Measurements from ENCODE around the gene METTL25B.
A peak's percentile ranks its signal among the peaks of the same experiment; 100 is the strongest.

METTL25B gene

GRCh38 chr1:156746406-156746727 is 18.1 kb downstream of the METTL25B start:
- Mint-ChIP-seq H3K4me1 (peaks cover 64% of the 10 kb centered on the region), H3K27me3 (no peaks in the 10 kb centered on the region), H3K4me3 (peak overlapping the region; percentile 92), H3K27ac (peak overlapping the region; percentile 94), H3K36me3 (ENCODE audit: low read depth) (peaks cover 53% of the 10 kb centered on the region), H3K9me3 (no peaks in the 10 kb centered on the region)
- ATAC-seq: no peak
- DNase-seq: no peak

- Mint-ChIP-seq H3K27me3 (no peaks in the 10 kb centered on the region), H3K4me3 (peak overlapping the region; percentile 92), H3K36me3 (ENCODE audit: low read depth) (peaks cover 48% of the 10 kb centered on the region), H3K4me1 (peaks cover 58% of the 10 kb centered on the region), H3K9me3 (no peaks in the 10 kb centered on the region), H3K27ac (peak overlapping the region; percentile 98)
- ATAC-seq: no peak
- DNase-seq: peak; percentile 75
These were observed 18.7 kb downstream of the METTL25B start for GRCh38 chr1:156746728-156747631.

- Mint-ChIP-seq H3K9me3 (no peaks in the 10 kb centered on the region), H3K36me3 (ENCODE audit: low read depth) (peaks cover 42% of the 10 kb centered on the region), H3K4me3 (peak overlapping the region; percentile 92), H3K27ac (peak overlapping the region; percentile 98), H3K4me1 (peaks cover 54% of the 10 kb centered on the region), H3K27me3 (no peaks in the 10 kb centered on the region)
- no peak for ATAC-seq
- DNase-seq: no peak
These were observed 19.7 kb downstream of the METTL25B start for GRCh38 chr1:156747742-156748669.

- Mint-ChIP-seq H3K4me3 (peak overlapping the region; percentile 92), H3K27me3 (no peaks in the 10 kb centered on the region), H3K27ac (peak overlapping the region; percentile 98), H3K36me3 (ENCODE audit: low read depth) (peaks cover 40% of the 10 kb centered on the region), H3K9me3 (no peaks in the 10 kb centered on the region), H3K4me1 (peaks cover 58% of the 10 kb centered on the region)
- DNase-seq (peak; percentile 40), ATAC-seq (no peak)
These were observed 20.6 kb downstream of the METTL25B start for GRCh38 chr1:156748670-156749418.

- Mint-ChIP-seq H3K36me3 (ENCODE audit: low read depth) (peaks cover 39% of the 10 kb centered on the region), H3K4me1 (peaks cover 58% of the 10 kb centered on the region), H3K9me3 (no peaks in the 10 kb centered on the region), H3K27me3 (no peaks in the 10 kb centered on the region), H3K27ac (peak overlapping the region; percentile 98), H3K4me3 (peak overlapping the region; percentile 92)
- DNase-seq (no peak), ATAC-seq (no peak)
These were observed 21.3 kb downstream of the METTL25B start for GRCh38 chr1:156749419-156750118.

GRCh38 chr1:156750191-156750672 is 22.0 kb downstream of the METTL25B start:
- DNase-seq (peak; percentile 68), ATAC-seq (peak; percentile 42)
- H3K27me3 Mint-ChIP-seq: no peaks in the 10 kb centered on the region
- H3K27ac Mint-ChIP-seq: peak overlapping the region; percentile 98
- H3K36me3 Mint-ChIP-seq (ENCODE audit: low read depth): peaks cover 36% of the 10 kb centered on the region
- peaks cover 58% of the 10 kb centered on the region for H3K4me1 Mint-ChIP-seq
- no peaks in the 10 kb centered on the region for H3K9me3 Mint-ChIP-seq
- peak overlapping the region; percentile 92 for H3K4me3 Mint-ChIP-seq

GRCh38 chr1:156750711-156751450 is 22.6 kb downstream of the METTL25B start:
- DNase-seq: peak; percentile 41
- H3K27me3 Mint-ChIP-seq: no peaks in the 10 kb centered on the region
- H3K4me1 Mint-ChIP-seq: peaks cover 59% of the 10 kb centered on the region
- H3K36me3 Mint-ChIP-seq (ENCODE audit: low read depth): peaks cover 29% of the 10 kb centered on the region
- H3K27ac Mint-ChIP-seq: peak overlapping the region; percentile 98
- ATAC-seq: peak; percentile 5
- H3K9me3 Mint-ChIP-seq: no peaks in the 10 kb centered on the region
- peak overlapping the region; percentile 92 for H3K4me3 Mint-ChIP-seq

- DNase-seq (no peak), ATAC-seq (no peak)
- Mint-ChIP-seq H3K27ac (peak within 1 kb of the TSS; percentile 98), H3K4me1 (peaks cover 54% of the 10 kb centered on the region), H3K4me3 (peak within 1 kb of the TSS; percentile 92), H3K36me3 (ENCODE audit: low read depth) (peaks cover 26% of the 10 kb centered on the region), H3K27me3 (no peaks in the 10 kb centered on the region), H3K9me3 (no peaks in the 10 kb centered on the region)
These were observed 23.1 kb downstream of the METTL25B start, which contains the start of gene HDGF for GRCh38 chr1:156751451-156751756. Gene HDGF (minus strand): TSS chr1:156751675. CDS start chr1:156751429, 246 bp downstream.

- Mint-ChIP-seq H3K4me3 (peak overlapping the region; percentile 92), H3K36me3 (ENCODE audit: low read depth) (peaks cover 26% of the 10 kb centered on the region), H3K4me1 (peaks cover 48% of the 10 kb centered on the region), H3K27ac (peak overlapping the region; percentile 91), H3K9me3 (no peaks in the 10 kb centered on the region), H3K27me3 (no peaks in the 10 kb centered on the region)
- ATAC-seq (peak; percentile 75), DNase-seq (peak; percentile 97)
These were observed 23.6 kb downstream of the METTL25B start for GRCh38 chr1:156751757-156752481.

GRCh38 chr1:156752843-156753482 is 24.7 kb downstream of the METTL25B start:
- Mint-ChIP-seq H3K9me3 (no peaks in the 10 kb centered on the region), H3K27ac (peak overlapping the region; percentile 70), H3K4me1 (peaks cover 40% of the 10 kb centered on the region), H3K27me3 (no peaks in the 10 kb centered on the region), H3K4me3 (peak overlapping the region; percentile 92), H3K36me3 (ENCODE audit: low read depth) (peaks cover 21% of the 10 kb centered on the region)
- DNase-seq (no peak), ATAC-seq (no peak)

GRCh38 chr1:156754219-156754618 is 25.9 kb downstream of the METTL25B start:
- Mint-ChIP-seq H3K27ac (no peak overlapping the region), H3K4me1 (peaks cover 28% of the 10 kb centered on the region)

GRCh38 chr1:156755527-156755950 is 27.3 kb downstream of the METTL25B start:
- ATAC-seq (no peak), DNase-seq (no peak)
- Mint-ChIP-seq H3K36me3 (ENCODE audit: low read depth) (peaks cover 2% of the 10 kb centered on the region), H3K27ac (no peak overlapping the region), H3K4me1 (peaks cover 18% of the 10 kb centered on the region), H3K4me3 (no peak overlapping the region), H3K9me3 (no peaks in the 10 kb centered on the region), H3K27me3 (no peaks in the 10 kb centered on the region)

More at GRCh38 chr1:156754219-156754618, 25.9 kb downstream of the METTL25B start:
- Mint-ChIP-seq H3K36me3 (ENCODE audit: low read depth) (peaks cover 13% of the 10 kb centered on the region), H3K4me3 (no peak overlapping the region), H3K27me3 (no peaks in the 10 kb centered on the region), H3K9me3 (no peaks in the 10 kb centered on the region)
- DNase-seq: no peak
- ATAC-seq: no peak
